ENCODE measurements around the gene NEURL1B.

The NEURL1B gene

GRCh38 chr5:172683645-172684471 lies 42.8 kb downstream of the NEURL1B start:
- peak; percentile 75 for DNase-seq

GRCh38 chr5:172685091-172685490 lies 44.0 kb downstream of the NEURL1B start:
- DNase-seq: no peak

GRCh38 chr5:172686111-172686510 lies 45.0 kb downstream of the NEURL1B start:
- DNase-seq: no peak

- no peak for DNase-seq
Observed at GRCh38 chr5:172686539-172687390, 45.7 kb downstream of the NEURL1B start.

- no peak for DNase-seq
Observed at GRCh38 chr5:172687940-172688339, 46.9 kb downstream of the NEURL1B start.

GRCh38 chr5:172688349-172689217 lies 47.5 kb downstream of the NEURL1B start:
- DNase-seq: peak; percentile 58

GRCh38 chr5:172689218-172689572 lies 48.1 kb downstream of the NEURL1B start:
- no peak for DNase-seq

- no peak for DNase-seq
Observed at GRCh38 chr5:172689801-172690200, 48.7 kb downstream of the NEURL1B start.

GRCh38 chr5:172690258-172691075 lies 49.4 kb downstream of the NEURL1B start:
- no peak for DNase-seq

- no peak for DNase-seq
Observed at GRCh38 chr5:172691886-172692285, 50.8 kb downstream of the NEURL1B start.

GRCh38 chr5:172692451-172692850 lies 51.4 kb downstream of the NEURL1B start:
- DNase-seq: no peak

GRCh38 chr5:172692981-172693380 lies 51.9 kb downstream of the NEURL1B start:
- DNase-seq: no peak

GRCh38 chr5:172694061-172694460 lies 53.0 kb downstream of the NEURL1B start:
- DNase-seq: no peak

- DNase-seq: no peak
Observed at GRCh38 chr5:172694541-172694940, 53.5 kb downstream of the NEURL1B start.

- DNase-seq: no peak
Observed at GRCh38 chr5:172695232-172696054, 54.4 kb downstream of the NEURL1B start.

- no peak for DNase-seq
Observed at GRCh38 chr5:172696171-172696849, 55.2 kb downstream of the NEURL1B start.

GRCh38 chr5:172697123-172698121 lies 56.4 kb downstream of the NEURL1B start:
- peak; percentile 81 for DNase-seq

- DNase-seq: no peak
Observed at GRCh38 chr5:172699423-172699822, 58.4 kb downstream of the NEURL1B start.

GRCh38 chr5:172699999-172700364 lies 58.9 kb downstream of the NEURL1B start:
- no peak for DNase-seq

Data from activated naive CD4-positive, alpha-beta T cell treated with anti-CD3 and anti-CD28 coated beads, Interleukin-2, amount 50 U/mL, for 16 hours (primary cell).